ENCODE results near the gene MED25. TPM values are rescaled to one million over a fixed set of nuclear protein-coding genes. Genes with fewer than 3 reads are reported as not detected.
A peak's percentile ranks its signal among the peaks of the same experiment; 100 is the strongest.

Gene MED25
- total and polyA plus RNA-seq, 4 experiments from 2014 or later: 10.7 to 48.8 (median 32.4) TPM

DNA sequence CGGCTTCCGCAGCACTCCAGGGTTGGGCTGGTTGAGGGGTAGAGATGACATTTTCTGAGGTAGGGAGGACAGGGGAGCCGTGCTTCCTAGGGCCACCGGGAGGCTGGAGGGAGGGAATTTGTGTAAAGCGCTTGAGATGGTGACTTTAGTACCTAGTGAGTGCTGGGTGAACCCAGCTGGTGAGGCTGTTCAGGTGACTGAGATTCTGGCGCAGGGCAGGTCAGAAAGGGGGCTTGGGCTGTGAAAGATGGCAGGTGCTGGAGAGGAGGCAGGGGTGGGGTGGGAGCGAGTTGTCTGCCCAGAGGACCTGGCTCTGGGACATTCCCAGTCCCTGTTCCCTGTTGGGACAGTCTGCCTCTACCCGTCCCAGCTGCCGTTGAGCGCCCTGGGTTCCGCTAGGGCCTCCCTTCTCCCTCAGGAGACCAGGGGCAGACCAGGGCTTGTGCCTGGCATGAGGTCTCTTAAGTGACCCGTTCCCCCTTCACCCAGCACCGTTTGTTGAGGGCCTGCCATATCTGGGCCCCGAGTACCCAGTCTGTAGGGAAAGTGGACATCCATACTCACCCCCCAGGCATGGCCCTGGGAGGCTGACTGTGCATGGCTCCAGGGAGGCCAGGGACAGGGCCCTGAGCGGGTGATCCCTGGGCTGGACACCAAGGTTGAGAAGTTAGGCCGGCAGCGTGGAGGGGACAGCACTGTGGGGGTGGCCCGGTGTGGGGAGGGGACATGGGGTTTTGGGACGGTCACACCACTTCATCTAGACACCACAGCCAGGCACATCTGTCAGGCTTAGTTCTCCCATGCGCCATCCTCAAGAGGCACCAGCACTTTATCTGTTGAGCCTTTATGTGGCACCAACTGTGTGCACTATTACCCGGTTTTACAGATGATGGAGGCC, 37.8 kb downstream of the MED25 start:
- H3K27me3 ChIP-seq (ENCODE audit: insufficient read depth, low read length): no peaks in the 10 kb centered on the region
- ChIA-PET CTCF (ENCODE audit: partially characterized antibody) (no interaction called here), POLR2A (ENCODE audit: partially characterized antibody) (interaction anchor here (12.2 kb wide), 1 partner anchor 11 kb away, joined by 173 read pairs; the partner anchor contains the start of gene PNKP)
- peaks cover 21% of the 10 kb centered on the region for H3K4me1 ChIP-seq (ENCODE audit: insufficient read depth, low read length)
- intact Hi-C loops (cut with micrococcal nuclease): no loop called here
- no peak overlapping the region for H3K4me3 ChIP-seq (ENCODE audit: low read length in 2 of 2)
- Mint-ChIP-seq H3K9me3 (peaks cover 0 to 1% (median 0%) of the 10 kb centered on the region in 8 donors), H3K4me1 (peaks cover 11 to 19% (median 17%) of the 10 kb centered on the region in 4 donors), H3K27me3 (no peaks in the 10 kb centered on the region), H3K4me3 (peak overlapping the region in 1 of 8 donors; percentile 43), H3K36me3 (peaks cover 0 to 25% of the 10 kb centered on the region in 2 donors), H3K27ac (peak overlapping the region in 3 of 7 donors; percentile 43 to 79 (median 46))
- H3K27ac ChIP-seq (ENCODE audit: low read depth, low read length): no peak overlapping the region
- no peaks in the 10 kb centered on the region for H3K9me3 ChIP-seq (ENCODE audit: control insufficient read depth in 1 of 2, low read length in 2 of 2)
- peaks cover 6% of the 10 kb centered on the region for H3K36me3 ChIP-seq (ENCODE audit: insufficient read depth, low read length)
- no peak for DNase-seq

DNA sequence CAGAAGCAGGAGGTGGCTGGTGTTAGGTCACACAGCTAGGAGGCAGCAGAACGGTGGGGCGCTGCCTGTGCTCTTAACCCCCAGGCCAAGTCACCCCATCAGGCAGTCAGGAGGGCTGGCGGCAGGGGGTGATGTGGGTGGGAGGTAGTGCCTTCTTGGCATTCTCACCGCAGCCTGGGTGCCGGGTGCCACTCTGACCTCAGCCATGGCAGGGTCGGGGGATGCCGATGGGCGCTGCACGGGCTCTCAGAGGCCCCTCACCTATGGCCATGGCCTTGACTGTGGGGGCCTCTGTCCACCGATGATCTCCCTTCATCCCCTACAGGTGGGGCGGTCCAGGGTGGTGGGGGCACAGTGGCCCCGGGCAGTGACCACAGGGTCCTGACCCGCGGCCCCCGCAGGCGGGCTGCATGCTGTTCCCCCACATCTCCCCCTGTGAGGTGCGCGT, 38.5 kb downstream of the MED25 start:
- peaks cover 11 to 19% (median 17%) of the 10 kb centered on the region in 4 donors for H3K4me1 Mint-ChIP-seq
- ChIA-PET CTCF (ENCODE audit: partially characterized antibody) (no interaction called here), POLR2A (ENCODE audit: partially characterized antibody) (interaction anchor here (12.2 kb wide), 1 partner anchor 10 kb away, joined by 173 read pairs; the partner anchor contains the start of gene PNKP)
- Histone ChIP-seq H3K9me3 (ENCODE audit: control insufficient read depth in 1 of 2, low read length in 2 of 2) (no peaks in the 10 kb centered on the region), H3K4me1 (ENCODE audit: insufficient read depth, low read length) (peaks cover 21% of the 10 kb centered on the region), H3K27ac (ENCODE audit: low read depth, low read length) (no peak overlapping the region), H3K27me3 (ENCODE audit: insufficient read depth, low read length) (no peaks in the 10 kb centered on the region), H3K4me3 (ENCODE audit: low read length in 2 of 2) (no peak overlapping the region), H3K36me3 (ENCODE audit: insufficient read depth, low read length) (peaks cover 10% of the 10 kb centered on the region)
- no peak for DNase-seq
- H3K27me3 Mint-ChIP-seq: no peaks in the 10 kb centered on the region
- intact Hi-C loops (cut with micrococcal nuclease): no loop called here
- no peak overlapping the region for H3K4me3 Mint-ChIP-seq
- peaks cover 0 to 1% (median 0%) of the 10 kb centered on the region in 8 donors for H3K9me3 Mint-ChIP-seq
- peaks cover 0 to 27% of the 10 kb centered on the region in 2 donors for H3K36me3 Mint-ChIP-seq
- no peak overlapping the region for H3K27ac Mint-ChIP-seq

DNA sequence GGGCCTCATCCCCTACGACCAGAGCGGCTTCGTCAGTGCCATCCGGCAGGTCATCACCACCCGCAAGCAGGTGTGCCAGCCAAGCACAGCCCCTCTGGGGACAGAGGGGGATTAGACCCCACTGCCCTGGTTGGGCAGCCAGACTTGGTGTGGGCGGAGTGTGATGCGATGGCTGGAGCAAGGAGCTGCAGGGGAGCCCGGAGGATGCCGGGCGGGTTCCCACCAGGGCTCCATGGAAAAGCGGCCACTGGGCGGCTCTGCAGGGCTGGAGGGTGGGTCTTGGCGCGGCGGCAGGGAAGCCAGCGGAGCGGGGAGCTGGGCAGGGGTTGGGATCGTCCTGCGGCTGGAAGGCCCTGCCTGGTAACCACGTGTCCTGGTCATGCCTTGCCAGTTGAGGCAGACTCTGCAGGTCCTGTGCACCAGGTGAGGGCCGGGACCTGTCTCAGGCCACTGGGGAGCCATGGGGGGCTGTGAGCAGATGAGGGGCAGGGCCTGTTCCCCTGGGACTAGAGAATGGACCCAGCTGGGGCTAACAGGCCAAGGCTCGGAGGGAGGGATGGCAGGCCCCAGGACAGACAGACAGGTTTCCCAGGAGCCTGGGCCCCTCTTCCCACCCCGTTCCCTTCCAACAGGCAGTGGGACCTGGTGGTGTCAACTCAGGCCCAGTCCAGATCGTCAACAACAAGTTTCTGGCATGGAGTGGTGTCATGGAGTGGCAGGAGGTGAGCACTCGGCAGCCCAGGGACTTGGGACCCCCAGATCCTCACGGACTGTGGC, 39.2 kb downstream of the MED25 start:
- Mint-ChIP-seq H3K4me3 (no peak overlapping the region), H3K27ac (peak overlapping the region in 1 of 7 donors; percentile 42), H3K9me3 (peaks cover 0 to under 1% (median 0%) of the 10 kb centered on the region in 8 donors), H3K4me1 (peaks cover 8 to 15% (median 13%) of the 10 kb centered on the region in 4 donors), H3K27me3 (no peaks in the 10 kb centered on the region), H3K36me3 (peaks cover 0 to 26% of the 10 kb centered on the region in 2 donors)
- Histone ChIP-seq H3K36me3 (ENCODE audit: insufficient read depth, low read length) (peaks cover 10% of the 10 kb centered on the region), H3K9me3 (ENCODE audit: control insufficient read depth in 1 of 2, low read length in 2 of 2) (no peaks in the 10 kb centered on the region), H3K27ac (ENCODE audit: low read depth, low read length) (no peak overlapping the region), H3K27me3 (ENCODE audit: insufficient read depth, low read length) (no peaks in the 10 kb centered on the region), H3K4me3 (ENCODE audit: low read length in 2 of 2) (no peak overlapping the region), H3K4me1 (ENCODE audit: insufficient read depth, low read length) (peaks cover 16% of the 10 kb centered on the region)
- ChIA-PET CTCF (ENCODE audit: partially characterized antibody) (no interaction called here), POLR2A (ENCODE audit: partially characterized antibody) (interaction anchor here (0.5 to 12.2 kb wide), 2 partner anchors 10 to 13 kb away, joined by 5 to 173 read pairs; partner anchors contain the start of gene PNKP)
- intact Hi-C loops (cut with micrococcal nuclease): no loop called here
- DNase-seq: no peak

DNA sequence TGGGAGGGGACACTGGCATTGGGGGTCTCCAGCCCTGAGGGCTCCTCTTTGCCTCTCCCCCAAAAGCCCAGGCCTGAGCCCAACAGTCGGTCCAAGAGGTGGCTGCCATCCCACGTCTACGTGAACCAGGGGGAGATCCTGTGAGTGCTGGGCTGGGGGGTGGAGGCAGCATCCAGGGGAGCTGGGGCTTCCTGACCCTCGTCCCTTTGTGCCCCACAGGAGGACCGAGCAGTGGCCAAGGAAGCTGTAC, 39.7 kb downstream of the MED25 start:
- Histone ChIP-seq H3K27ac (ENCODE audit: low read depth, low read length) (no peak overlapping the region), H3K27me3 (ENCODE audit: insufficient read depth, low read length) (no peaks in the 10 kb centered on the region), H3K36me3 (ENCODE audit: insufficient read depth, low read length) (peaks cover 10% of the 10 kb centered on the region), H3K4me1 (ENCODE audit: insufficient read depth, low read length) (peaks cover 11% of the 10 kb centered on the region), H3K4me3 (ENCODE audit: low read length in 2 of 2) (no peak overlapping the region), H3K9me3 (ENCODE audit: control insufficient read depth in 1 of 2, low read length in 2 of 2) (no peaks in the 10 kb centered on the region)
- CTCF ChIA-PET (ENCODE audit: partially characterized antibody): no interaction called here
- Mint-ChIP-seq H3K27me3 (no peaks in the 10 kb centered on the region), H3K27ac (peak overlapping the region in 1 of 7 donors; percentile 42), H3K4me3 (no peak overlapping the region), H3K4me1 (peaks cover 3 to 10% (median 8%) of the 10 kb centered on the region in 4 donors), H3K9me3 (no peaks in the 10 kb centered on the region), H3K36me3 (peaks cover 0 to 23% of the 10 kb centered on the region in 2 donors)
- peak in 1 of 5 donors; percentile 32 for DNase-seq
- intact Hi-C loops (cut with micrococcal nuclease): no loop called here
- POLR2A ChIA-PET (ENCODE audit: partially characterized antibody): interaction anchor here (0.5 to 12.2 kb wide), 2 partner anchors 9 to 14 kb away, joined by 5 to 173 read pairs; partner anchors contain the start of gene PNKP

DNA sequence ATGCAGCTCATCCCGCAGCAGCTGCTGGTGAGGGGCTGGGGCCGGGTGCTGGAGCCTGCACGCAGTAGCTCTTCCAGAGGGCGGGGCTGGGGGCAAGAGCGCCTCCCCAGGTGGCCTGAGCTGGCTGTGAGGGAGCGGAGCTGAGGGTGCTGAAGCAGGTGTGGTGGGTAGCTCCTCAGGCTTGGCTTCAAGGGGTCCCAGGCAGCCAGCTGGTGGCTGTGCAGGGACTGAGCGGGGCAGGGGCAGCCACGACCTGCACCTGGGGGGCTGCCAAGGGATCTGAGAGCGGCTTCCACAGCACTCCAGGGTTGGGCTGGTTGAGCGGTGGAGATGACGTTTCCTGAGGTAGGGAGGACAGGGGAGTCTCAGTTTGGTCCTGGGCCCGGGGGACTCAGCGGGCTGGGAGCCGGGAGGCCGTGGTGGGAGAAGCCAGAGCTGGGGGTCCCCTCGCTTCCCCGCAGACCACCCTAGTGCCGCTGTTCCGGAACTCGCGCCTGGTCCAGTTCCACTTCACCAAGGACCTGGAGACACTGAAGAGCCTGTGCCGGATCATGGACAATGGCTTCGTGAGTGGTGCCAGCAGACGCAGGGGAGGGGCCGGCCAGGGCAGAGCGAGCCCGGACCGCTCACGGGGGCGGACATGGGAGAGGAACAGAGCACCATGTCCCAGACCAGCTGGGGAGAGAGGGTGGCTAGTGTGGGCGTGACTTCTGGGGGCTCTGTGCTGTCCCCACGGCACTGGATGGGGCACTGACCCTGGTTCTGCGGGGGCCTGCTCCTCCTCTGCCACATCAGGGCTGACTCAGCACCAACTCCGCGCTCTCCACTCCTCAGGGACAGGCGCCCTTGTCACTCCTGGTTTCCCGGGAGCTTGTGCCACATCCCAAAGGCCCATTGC, 40.2 kb downstream of the MED25 start:
- Histone ChIP-seq H3K9me3 (ENCODE audit: control insufficient read depth in 1 of 2, low read length in 2 of 2) (no peaks in the 10 kb centered on the region), H3K4me1 (ENCODE audit: insufficient read depth, low read length) (peaks cover 6% of the 10 kb centered on the region), H3K36me3 (ENCODE audit: insufficient read depth, low read length) (peaks cover 13% of the 10 kb centered on the region), H3K27ac (ENCODE audit: low read depth, low read length) (no peak overlapping the region), H3K4me3 (ENCODE audit: low read length in 2 of 2) (no peak overlapping the region), H3K27me3 (ENCODE audit: insufficient read depth, low read length) (no peaks in the 10 kb centered on the region)
- CTCF ChIA-PET (ENCODE audit: partially characterized antibody): no interaction called here
- peaks cover 4 to 10% (median 8%) of the 10 kb centered on the region in 4 donors for H3K4me1 Mint-ChIP-seq
- H3K27me3 Mint-ChIP-seq: no peaks in the 10 kb centered on the region
- no peak overlapping the region for H3K27ac Mint-ChIP-seq
- no peaks in the 10 kb centered on the region for H3K9me3 Mint-ChIP-seq
- DNase-seq: peak in 1 of 5 donors; percentile 24
- H3K4me3 Mint-ChIP-seq: no peak overlapping the region
- intact Hi-C loops (cut with micrococcal nuclease): no loop called here
- POLR2A ChIA-PET (ENCODE audit: partially characterized antibody): interaction anchor here (1.2 to 12.2 kb wide), 2 partner anchors 8 to 9 kb away, joined by 4 to 173 read pairs; partner anchors contain the start of genes PNKP and PTOV1
- H3K36me3 Mint-ChIP-seq: peaks cover 3 to 26% of the 10 kb centered on the region in 2 donors

DNA sequence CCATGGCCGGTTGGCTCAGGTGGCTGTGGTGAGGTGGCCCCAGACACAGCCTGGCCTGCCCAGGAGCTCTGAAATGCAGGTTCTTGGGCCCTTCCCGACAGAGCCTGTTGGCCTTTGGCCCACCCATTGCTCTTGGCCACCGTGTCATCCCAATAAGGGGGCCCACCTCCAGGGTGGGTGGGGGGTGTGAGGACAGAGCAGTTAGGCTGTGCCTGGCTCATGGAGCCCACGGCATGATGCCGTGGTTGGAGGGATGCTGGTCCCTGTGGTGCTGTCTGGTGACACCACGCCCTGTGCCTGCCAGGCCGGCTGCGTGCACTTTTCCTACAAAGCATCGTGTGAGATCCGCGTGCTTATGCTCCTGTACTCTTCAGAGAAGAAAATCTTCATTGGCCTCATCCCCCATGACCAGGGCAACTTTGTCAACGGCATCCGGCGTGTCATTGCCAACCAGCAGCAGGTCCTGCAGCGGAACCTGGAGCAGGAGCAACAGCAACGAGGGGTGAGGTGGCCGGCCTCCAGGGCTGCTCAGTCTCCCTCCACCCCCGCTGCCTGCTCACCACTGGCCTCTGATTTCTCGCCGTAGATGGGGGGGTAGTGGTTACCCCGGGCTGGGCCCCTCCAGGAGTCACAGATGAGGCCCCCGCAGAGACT, 41.7 kb downstream of the MED25 start:
- Mint-ChIP-seq H3K27ac (no peak overlapping the region), H3K36me3 (peaks cover 4 to 40% of the 10 kb centered on the region in 2 donors)
- POLR2A ChIA-PET (ENCODE audit: partially characterized antibody): interaction anchor here (1.2 kb wide), 1 partner anchor 9 kb away, joined by 4 read pairs; the partner anchor contains the start of gene PTOV1

More for the DNA sequence above, 41.7 kb downstream of the MED25 start:
- intact Hi-C loops (cut with micrococcal nuclease): no loop called here
- peak in 1 of 5 donors; percentile 35 for DNase-seq
- no peaks in the 10 kb centered on the region for H3K9me3 ChIP-seq (ENCODE audit: control insufficient read depth in 1 of 2, low read length in 2 of 2)
- CTCF ChIA-PET (ENCODE audit: partially characterized antibody): no interaction called here
- H3K4me1 Mint-ChIP-seq: peaks cover 3 to 10% (median 5%) of the 10 kb centered on the region in 4 donors
- no peaks in the 10 kb centered on the region for H3K9me3 Mint-ChIP-seq
- H3K27me3 ChIP-seq (ENCODE audit: insufficient read depth, low read length): no peaks in the 10 kb centered on the region
- no peaks in the 10 kb centered on the region for H3K27me3 Mint-ChIP-seq
- no peak overlapping the region for H3K4me3 ChIP-seq (ENCODE audit: low read length in 2 of 2)
- H3K27ac ChIP-seq (ENCODE audit: low read depth, low read length): no peak overlapping the region
- peaks cover 28% of the 10 kb centered on the region for H3K36me3 ChIP-seq (ENCODE audit: insufficient read depth, low read length)
- H3K4me1 ChIP-seq (ENCODE audit: insufficient read depth, low read length): peaks cover under 1% of the 10 kb centered on the region
- H3K4me3 Mint-ChIP-seq: no peak overlapping the region

Measured in CD4-positive, alpha-beta memory T cell (primary cell).